ENCODE results near the gene CCDC24.
A peak's percentile ranks its signal among the peaks of the same experiment; 100 is the strongest.

CCDC24 gene

DNA sequence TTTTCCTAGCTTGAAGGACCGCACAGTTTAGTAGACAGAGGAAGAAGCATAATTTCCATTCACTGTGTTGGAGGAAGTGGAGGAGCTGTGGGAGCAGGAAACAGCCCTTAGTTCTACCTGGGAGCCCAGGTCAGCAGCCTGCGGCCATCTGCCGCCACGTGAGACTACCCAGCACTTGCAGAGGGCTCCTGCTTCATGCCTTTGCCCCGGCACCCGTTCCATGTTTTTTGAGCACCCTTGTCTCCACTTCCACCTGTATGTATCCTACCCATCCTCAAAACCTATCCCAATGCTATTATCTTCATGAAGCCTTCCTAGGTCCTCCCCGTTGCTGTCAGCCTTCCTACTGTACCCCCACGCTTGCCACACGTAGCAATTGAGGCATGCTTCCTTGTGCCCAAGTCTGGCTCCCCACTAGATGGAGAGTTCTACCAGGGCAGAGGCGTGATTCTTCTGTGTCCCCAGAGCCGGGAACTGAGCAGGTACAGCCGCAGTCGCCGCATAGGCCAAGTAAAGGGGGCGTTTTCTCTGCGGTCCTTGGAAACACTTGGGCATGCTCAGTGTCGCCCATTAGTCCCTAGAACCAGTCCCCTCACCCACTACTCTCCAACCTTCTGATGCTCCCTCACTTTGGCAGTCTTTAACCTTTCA, 38.0 kb downstream of the CCDC24 start:
- peak; percentile 91 for DNase-seq

DNA sequence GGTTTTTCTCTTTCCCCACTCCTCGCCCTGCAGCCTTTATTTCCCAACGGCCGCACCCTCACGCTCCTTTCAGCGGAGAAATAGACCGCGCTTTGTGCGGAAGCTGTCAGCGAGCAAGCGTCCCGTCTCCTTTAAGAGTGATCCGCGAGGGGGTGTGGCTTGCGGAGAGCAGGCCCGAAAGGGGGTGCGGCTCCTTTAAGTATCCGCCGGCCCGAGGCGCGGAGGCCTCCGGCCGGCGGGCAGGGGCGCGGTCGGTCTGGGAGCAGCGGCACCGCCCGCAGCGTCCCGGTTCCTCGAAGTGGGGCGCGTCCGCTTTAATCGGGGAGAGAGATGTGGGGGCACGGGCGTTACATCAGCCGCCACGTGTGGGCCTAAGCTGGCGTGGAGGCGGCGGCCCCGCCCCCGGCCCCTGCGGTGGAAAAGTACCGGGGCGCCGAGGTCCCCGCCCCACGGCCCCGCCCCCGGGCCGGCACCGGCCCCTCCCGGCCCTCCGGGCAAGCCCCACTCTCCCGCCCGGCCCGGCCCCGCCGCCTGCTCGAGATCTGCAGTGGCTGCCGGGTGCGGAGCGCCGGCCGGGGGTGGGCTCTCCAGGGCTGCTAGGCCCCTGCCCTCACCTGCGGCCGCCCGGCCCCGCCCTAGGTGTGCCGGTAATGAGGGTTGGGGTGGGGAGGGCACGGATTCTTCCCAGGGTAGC, 38.7 kb downstream of the CCDC24 start:
- DNase-seq = peak; percentile 100

DNA sequence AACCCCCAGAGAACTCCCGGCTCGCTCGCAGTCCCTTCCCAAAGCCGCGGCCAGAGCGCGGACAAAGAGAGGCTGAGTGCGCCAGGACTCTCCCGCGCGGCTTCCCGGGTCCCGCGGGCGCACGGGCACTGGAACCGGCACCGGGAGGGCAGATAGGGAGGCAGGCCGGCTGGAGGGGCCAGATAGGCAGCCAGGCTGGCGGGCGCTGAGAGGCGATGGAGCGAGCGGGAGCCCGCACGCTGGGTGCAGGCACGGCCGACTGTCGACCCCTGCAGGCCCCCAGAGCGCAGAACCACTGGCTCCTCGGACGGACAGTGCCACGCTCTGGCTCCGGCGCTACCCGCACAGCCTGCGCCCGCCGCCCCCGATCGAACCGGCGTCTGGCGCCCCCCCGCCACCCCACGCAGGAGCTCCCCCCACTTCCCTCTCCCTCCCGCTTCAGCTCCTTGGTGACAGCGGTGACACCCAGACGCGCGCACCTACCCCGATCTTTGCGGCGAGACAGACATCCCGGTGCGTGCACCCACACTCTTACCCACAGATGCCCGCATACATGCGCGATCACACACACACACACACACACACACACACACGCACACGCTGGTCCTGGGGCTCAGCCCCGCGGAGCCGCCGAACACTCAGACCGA, 39.3 kb downstream of the CCDC24 start:
- DNase-seq = peak; percentile 95

DNA sequence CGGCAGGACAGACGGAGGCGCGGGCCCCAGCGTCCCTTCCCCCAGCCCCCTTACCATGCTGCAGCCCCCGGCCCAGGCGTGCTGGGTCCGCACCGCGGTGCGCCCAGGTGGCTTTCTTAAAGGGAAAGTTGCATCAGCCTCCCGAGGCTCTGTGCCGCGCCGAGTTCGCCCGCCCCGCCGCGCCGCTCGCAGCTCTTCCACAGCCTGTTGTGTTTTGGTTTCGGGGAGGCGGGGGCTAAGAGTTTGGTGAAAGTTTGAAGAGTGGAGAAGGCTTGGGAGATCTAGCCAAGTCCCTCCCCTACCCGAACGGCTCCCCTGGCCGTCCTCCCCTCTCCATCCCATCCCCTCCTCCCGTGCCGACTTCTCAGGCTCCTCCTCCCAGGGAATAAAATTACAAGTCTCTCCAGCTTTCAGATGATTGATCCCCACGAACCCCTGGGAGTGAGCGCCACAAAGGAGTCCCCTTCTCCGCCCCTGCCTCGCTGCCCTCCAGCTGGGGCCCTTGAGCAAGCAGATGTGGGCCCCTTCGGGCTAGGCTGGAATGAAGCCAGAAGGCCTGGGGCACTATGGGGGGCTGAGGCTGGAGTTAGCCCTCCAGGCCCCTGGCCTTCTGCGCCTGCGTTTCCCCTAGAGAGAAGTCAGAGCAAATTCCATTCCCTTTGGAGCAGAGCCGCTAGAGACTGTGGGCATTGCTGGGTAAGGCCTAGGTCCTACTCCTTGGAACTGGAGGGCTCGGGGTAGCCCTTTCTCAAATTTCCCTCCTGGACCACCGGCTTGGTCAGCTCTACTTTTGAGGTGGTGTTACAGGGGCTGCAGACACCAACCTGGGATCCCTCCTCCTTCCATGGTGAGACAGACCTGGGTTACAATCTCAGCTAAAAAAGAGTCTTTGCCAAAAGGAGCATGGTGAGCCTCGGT, 40.1 kb downstream of the CCDC24 start, which contains the start of gene SLC6A9:
TSS of gene SLC6A9 (minus strand) at position 211 of the 918 bp plus-strand sequence. CDS start 7,185 bp downstream, outside the sequence.
- DNase-seq = peak; percentile 85

DNA sequence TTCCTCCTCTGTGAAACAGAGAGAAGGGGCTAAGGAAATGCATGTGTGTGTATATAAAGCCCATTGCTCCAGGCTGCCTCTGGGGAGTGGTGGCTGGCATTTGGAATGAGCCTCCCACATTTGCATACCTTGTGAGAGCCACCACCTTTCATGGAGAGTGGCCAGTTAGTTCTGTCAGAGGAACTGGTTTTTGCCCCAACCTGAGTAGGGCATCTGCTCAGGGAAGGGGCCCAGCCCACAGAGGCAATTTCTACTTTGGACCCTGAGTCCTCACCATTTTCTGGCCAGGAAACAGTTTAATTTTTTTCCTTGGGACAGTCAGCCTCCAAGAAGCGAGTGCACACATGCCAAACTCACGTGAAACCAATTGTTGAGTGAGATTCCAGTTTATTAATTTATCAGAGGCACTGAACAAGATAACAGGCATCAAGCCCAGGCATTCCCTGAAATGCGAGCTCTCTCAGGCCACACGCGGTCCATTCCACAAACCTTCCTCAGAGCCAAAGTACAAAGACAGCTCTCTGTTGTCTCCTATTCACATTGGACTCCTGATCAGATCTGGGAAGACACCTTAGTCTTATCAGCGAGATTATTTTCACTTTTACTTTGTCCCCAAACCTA, 40.9 kb downstream of the CCDC24 start:
- no peak for DNase-seq

DNA sequence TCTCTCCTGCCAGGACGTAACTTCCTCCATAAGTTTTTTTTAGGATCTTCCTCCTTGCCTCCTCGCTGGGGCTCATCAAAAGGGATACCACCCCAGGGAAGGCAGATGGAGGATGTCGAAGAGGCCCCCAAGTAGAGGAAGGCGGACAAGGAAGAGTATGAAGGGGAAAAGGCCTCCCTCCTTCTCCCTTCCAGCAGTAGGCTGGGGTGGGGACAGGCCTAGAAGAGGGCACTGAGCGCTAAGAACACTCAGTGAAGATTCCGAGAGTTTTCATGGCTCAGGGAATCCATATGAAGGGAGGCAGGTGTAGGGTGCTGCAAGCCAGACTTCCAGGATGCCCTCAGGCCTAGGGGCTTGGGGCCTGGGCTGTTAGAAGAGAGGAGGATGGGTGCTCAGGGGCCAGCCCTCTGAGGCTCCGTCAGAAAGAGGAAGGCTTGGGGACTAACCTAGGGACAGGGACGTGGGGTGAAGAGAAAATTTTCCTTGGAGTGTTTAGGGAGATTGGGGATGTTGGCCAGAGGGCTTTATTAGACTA, 41.7 kb downstream of the CCDC24 start:
- no peak for DNase-seq

DNA sequence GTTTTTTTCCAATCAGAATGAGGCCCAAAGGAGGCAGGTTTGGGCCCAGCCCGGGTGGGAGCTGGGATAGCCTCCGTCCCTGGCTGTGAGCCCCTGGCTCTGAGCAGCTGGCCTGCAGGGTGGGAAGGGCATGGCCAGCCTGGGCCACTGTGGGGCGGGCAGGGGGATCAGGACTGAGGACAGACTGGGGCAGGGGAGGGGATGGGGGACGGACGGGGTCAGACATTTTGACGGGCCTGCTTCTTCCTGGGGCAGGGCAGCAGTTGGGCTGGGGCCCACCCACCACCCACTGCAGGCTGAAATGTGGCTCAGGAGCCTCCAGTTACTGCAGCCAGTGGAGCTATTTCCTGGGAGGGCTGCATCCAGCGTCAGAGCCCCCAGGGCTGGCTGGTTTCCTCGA, 42.4 kb downstream of the CCDC24 start:
- DNase-seq = no peak

DNA sequence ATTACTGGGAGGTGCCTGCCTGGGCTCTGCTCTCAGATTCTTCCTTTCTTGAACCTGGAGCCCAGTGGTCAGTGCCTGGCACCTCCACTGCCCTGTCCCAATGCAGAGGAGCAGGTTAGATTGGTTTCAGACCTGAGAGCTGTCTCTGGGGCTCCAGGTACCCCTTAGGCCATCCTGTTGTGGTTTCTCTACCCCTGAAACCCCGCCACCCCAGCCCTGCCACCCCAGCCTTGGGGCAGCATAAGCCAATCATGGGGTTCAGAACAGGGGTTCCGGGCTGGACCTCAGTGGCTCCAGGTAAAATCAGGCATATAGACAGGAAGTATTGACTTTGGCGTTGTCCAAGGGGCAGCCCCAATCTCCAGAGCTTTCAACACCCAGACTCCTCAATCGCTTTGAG, 43.0 kb downstream of the CCDC24 start:
- DNase-seq = no peak

DNA sequence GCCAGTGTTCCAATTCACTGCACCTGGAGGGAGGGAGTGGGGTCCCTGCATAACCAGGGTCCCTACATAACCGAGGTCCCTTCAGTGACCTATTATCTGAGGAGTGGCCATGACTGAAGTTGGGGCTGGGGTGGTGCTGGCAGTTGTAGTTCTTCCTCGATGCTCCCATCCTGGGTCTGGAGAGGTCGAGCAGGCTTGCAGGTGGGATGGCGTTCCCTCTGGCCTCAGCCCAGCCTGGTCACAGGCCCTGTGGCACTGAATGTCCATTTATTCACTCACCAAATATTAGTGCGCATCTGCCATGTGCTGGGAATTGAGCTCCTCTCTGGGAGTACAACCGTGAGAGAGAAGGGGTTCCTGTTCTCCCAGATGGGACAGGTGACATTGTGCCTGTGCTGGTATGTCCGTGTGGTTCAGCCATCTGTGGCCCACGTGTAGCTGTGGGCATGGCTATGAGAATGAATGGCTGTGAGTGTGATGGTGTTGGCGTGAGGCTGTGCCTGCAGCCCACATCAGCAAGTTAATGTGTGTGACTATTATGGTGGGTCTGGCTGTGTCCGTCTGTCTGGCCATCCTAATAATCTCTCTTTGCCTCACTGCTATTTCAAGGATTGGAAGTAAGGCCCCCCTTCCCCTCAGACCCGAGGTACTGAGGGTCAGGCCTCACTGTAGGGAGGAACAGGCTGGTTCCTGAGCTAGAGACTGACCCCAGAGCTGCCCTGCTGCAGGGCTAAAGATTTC, 43.7 kb downstream of the CCDC24 start:
- no peak for DNase-seq

DNA sequence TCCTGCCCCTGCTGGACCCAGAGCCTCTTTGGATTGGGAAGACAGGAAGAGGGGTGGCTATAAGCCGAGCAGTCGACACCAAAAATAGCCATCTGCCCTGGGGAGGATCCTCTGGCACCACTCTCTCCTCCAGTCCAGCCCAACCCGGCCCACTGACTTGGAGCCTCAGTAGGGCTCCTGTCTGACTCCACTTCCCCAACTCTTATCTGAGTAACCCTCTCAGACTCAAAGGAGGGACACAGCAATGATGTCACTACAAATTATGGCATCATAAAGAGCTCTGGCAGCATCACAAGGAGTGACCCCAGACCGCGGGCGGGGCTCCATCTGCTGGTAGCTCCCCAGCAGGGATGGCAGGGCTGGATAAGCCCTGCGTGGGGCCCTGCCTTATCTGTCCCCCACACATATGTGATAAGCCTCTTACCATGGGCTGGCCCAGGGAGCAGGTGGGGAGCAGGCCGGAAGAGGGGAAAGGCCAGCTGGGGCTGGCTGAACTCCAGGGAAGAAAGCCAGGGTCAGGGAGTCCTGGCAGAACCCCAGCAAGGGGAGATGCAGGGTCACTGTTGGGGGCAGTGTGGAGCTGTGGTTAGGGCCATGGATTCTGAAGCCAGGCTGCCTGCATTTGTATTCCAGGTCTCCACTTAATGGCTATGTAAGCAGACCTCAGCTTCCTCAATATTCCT, 44.5 kb downstream of the CCDC24 start:
- DNase-seq = no peak

DNA sequence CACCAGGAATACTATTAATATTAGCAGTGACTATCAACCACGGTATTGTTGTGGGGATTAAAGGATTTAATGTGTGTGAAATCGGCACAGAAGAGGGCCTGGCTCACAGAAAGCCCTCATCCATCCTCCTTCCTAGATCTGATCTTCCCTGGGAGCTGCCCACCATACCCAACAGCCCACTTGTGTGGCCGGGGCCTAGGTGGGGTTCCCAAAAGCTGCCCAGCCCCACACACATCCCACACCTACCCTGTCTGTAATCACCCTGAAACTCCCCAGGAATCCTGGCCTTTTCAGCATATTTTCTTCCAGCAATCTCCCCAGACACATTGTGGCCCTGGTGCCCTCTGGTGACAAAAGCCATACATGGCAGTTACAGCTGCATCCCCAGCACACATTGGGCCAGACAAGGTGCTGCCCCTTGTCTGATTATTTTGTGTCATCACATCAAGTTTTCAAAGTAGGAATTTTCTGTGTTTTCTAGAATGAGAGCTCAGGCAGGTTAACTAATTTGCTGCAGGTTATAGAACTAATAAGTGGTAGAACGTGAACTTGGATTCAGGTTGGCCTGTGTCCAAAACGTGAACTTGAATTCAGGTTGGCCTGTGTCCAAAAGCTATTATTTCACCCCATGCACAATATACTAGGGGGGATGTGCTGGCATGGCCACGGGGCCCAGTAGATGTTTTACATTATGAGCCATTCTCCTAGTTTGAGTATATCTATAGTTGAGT, 45.2 kb downstream of the CCDC24 start:
- DNase-seq = peak; percentile 76

DNA sequence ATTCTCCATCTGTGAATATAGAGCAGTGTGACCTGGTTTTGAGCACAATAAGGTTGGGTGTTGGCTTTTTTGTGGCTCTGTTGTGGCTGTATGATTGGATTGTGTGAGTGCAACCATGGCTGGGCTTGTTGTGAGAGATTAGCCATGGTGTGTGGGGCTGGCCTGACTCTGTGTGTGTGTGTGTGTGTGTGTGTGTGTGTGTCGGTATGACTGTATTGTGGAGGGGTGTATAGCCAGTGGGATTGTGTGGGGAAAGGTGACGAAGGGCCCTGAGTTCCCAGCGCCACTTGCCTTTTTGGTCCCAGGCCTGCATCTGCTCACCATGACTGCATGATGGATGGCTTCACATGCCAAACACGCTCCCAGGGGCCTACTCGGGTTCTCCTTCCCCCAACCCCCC, 45.8 kb downstream of the CCDC24 start:
- no peak for DNase-seq

DNA sequence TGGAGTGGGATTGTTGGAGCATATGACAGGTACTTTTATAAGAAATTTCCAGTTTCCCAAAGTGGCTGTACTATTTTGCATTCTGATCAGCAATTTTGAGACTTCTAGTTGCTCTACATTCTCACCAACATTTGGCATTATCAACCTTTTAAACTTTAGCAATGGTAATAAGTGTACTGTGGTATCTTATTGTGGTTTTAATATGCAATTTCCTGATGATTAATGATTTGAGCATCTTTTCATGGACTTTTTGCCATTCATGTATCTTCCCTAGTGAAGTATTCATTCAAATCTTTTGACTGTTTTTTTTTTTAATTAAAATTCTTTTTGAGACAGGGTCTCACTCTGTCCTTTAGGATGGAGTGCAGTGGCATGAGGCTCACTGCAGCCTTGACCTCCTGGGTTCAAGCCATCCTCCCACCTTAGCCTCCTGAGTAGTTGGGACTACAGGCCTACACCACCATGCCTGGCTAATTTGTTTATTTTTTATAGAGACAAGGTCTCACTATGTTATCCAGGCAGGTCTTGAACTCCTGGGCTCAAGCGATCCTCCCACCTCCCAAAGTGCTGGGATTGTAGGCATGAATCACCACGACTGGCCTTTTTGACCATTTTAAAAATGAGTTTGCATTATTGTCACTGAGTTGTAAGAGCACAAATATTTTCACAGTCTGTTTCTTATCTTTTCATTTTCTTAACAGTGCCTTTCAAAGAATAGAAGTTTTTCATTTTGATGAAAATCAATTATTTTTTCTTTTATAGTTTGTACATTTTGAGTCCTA, 47.7 kb downstream of the CCDC24 start:
- no peak for DNase-seq

DNA sequence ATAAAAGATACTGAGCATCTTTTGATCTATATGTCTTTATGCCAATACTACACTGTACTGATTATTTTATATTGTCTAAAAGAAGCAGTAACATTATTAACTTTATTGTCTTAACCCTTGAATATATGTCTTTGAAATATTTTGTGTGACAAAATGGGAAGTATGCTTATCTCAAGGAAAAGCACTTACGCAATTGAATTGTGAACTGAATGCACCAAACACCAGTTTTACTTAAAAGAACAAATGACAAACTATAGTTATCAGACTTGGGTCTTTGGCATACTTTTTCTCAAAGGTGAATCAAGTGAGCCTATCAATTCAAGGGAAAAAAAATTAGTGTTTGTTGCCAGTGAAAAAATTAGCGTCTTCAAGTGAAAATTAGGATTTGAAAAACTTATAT, 49.0 kb downstream of the CCDC24 start:
- DNase-seq = no peak

DNA sequence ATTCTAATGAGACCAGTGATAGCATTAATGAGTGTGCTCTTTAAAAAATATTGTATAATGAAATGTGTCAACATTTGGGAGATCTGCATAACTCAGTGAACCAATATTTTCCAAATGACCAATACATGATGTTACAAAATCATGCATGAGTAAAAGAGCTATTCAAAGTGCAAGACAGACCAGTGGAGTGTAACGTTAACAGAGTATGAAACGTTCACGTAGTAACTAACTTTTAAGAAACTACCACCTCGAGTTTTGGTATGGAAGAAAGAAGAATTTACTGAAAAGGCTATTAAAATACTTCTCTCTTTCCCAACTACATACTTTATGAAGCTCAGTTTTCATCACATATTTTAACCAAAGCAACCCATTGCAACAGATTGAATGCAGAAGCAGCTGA, 49.4 kb downstream of the CCDC24 start:
- DNase-seq = no peak

DNA sequence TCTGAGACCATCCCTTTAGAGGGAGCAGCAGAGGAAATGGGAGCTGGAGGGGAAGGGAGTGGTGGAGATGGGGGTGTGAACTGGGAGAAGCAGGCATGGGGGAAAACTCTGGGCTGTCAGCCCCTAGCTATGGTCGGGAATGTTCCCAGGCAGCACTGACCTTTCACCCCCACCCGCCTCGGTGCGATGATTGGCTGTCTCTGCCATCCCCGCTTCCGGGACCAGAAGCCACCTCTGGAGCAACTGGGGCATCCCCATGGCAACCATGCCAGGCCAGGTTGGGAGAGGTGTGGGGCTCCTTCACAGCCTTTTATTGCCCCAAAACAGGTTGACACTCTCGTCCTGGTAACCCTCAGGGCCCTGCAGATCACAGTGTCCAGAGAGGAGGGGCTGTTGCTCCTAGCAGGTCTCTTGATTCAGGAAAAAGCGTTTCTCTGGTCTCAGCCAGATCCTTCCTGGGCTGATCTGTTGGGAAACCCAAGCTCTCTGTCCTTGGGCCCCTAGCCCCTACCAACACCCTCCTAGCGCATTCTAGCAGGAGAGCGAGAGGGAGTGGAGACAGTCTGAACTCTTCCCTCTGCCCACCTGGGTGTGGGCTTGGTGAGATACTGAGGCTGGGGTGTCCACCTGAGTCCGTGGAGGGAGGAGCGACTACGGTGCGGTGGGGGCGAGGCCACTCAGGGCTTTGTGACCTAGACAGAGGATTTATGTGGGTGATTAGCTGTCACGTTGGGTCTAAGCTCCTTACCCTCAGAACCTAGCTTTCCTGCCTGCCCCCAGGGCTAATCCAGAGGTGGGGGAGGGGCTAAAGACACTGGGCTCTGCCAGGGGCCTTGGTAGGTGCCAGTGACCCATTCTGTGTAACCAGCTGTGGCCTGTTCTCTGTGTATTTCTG, 52.0 kb downstream of the CCDC24 start:
- no peak for DNase-seq

DNA sequence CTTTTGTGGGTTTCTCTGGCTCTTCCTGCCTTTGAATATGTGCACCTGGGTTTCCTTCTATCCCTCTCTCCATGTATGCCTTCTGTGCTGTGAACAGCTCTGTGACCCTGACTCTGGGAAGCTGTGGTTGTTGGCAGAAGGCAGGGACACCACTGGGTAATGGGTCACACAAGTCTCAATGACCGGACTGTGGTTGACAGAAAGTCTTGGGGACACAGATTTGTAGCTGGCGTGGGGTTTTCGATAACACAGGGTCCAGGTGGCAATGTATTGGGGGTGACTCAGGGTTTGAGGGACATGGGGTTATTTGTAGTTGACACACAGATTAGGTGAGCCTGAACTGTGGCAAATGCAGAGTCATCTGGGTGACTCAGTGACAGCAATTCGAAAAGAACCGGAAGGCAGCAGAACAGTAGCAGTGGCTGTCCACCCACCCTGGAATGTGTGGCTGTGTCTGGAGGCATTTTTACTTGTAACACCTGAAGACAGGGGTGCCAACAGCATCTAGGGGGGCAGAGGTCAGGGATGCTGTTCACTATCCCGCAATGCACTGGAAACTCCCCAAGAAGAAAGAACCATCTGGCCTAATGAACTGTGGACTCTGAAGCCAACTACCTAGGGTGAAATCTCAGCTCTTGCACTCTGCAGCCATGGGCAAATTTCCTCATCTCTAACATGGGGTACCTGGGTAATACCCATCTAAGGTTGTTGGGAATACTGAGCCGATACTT, 52.8 kb downstream of the CCDC24 start:
- DNase-seq = no peak

DNA sequence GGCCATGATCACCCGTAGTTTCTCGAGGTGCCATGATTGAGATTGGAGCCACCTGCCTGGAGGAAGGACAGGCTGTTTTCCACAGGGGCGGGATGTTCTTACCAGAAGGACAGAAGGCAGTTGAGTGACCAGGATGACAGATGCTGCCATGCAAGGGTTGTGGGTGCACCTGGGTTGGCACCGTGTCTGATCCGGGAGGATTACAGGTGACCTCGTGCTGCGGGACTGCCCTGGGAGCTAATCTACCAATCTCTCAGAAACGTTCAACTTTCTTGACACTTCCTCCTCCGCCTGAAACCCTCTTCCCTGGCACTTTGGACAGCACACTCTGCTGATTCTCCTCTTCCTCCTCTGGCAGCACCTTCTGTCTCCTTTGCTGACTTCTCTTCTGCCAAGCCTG, 53.7 kb downstream of the CCDC24 start:
- no peak for DNase-seq

Data from NCI-H510A (cell line).